Skeletal muscle satellite cell (primary cell): ENCODE measurements around the gene USP17L15.
"Not testable (repeated sequence)": the region's sequence is repeated elsewhere in the genome, so short reads cannot be mapped to it uniquely, and the experiment has no call there.

Experiments
- H3K27me3 ChIP-seq: 2 replicates; pipeline ENCODE4 v1.7.0; 2013; ENCODE audit warnings: low read length; ENCODE audit not compliant: control insufficient read depth, insufficient read depth
- H3K36me3 ChIP-seq: 2 replicates; pipeline ENCODE4 v1.7.0; 2013; ENCODE audit warnings: mild to moderate bottlenecking, control low read depth, low read length; ENCODE audit not compliant: insufficient read depth
- H3K4me1 ChIP-seq: 2 replicates; pipeline ENCODE4 v1.7.0; 2013; ENCODE audit warnings: low read length; ENCODE audit not compliant: control insufficient read depth, insufficient read depth
- H3K4me2 ChIP-seq: 2 replicates; pipeline ENCODE4 v1.7.0; 2013; ENCODE audit warnings: mild to moderate bottlenecking, low read length
- H3K4me3 ChIP-seq: 2 replicates; pipeline ENCODE4 v1.7.0; 2013; ENCODE audit warnings: low read length
- H3K9ac ChIP-seq: 2 replicates; pipeline ENCODE4 v1.7.0; 2013; ENCODE audit warnings: mild to moderate bottlenecking, low read depth, low read length, moderate library complexity
- H3K9me3 ChIP-seq: replicated peaks from 2 replicates; pipeline ENCODE4 v1.7.0; 2013; ENCODE audit warnings: mild to moderate bottlenecking, control low read depth, low read length

The USP17L15 gene

DNA sequence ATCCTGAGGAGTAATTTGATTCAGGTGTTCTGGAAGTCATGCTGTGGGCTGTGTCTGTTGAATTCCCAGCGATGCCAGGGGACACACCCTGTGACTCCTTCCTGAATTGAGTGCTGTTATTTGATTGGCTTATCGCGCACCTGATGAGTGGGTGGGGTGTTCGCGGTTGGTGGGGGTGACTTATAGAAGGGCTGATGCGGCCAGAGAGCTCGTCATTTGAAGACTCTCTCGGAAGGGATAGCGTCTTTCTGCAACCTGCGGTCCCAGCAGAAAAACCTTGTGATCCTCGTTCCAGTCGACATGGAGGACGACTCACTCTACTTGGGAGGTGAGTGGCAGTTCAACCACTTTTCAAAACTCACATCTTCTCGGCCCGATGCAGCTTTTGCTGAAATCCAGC lies 23.6 kb downstream of the USP17L15 start, which contains the start of gene USP17L20:
Gene USP17L20 (plus strand): TSS at position 301 of the 400 bp plus-strand sequence. CDS start 0 bp downstream, at position 301.
- not testable (repeated sequence) for H3K4me1 ChIP-seq, H3K9me3 ChIP-seq, H3K4me3 ChIP-seq, H3K4me2 ChIP-seq, H3K27me3 ChIP-seq, H3K9ac ChIP-seq, H3K36me3 ChIP-seq

DNA sequence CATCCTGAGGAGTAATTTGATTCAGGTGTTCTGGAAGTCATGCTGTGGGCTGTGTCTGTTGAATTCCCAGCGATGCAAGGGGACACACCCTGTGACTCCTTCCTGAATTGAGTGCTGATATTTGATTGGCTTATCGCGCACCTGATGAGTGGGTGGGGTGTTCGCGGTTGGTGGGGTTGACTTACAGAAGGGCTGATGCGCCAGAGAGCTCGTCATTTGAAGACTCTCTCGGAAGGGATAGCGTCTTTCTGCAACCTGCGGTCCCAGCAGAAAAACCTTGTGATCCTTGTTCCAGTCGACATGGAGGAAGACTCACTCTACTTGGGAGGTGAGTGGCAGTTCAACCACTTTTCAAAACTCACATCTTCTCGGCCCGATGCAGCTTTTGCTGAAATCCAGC lies 28.4 kb downstream of the USP17L15 start, which contains the start of gene USP17L21:
Gene USP17L21 (plus strand): TSS at position 301 of the 400 bp plus-strand sequence. CDS start 0 bp downstream, at position 301.
- not testable (repeated sequence) for H3K9me3 ChIP-seq, H3K9ac ChIP-seq, H3K36me3 ChIP-seq, H3K4me3 ChIP-seq, H3K27me3 ChIP-seq, H3K4me1 ChIP-seq, H3K4me2 ChIP-seq

DNA sequence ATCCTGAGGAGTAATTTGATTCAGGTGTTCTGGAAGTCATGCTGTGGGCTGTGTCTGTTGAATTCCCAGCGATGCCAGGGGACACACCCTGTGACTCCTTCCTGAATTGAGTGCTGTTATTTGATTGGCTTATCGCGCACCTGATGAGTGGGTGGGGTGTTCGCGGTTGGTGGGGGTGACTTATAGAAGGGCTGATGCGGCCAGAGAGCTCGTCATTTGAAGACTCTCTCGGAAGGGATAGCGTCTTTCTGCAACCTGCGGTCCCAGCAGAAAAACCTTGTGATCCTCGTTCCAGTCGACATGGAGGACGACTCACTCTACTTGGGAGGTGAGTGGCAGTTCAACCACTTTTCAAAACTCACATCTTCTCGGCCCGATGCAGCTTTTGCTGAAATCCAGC lies 33.1 kb downstream of the USP17L15 start, which contains the start of gene USP17L22:
Gene USP17L22 (plus strand): TSS at position 301 of the 400 bp plus-strand sequence. CDS start 0 bp downstream, at position 301.
- H3K9me3 ChIP-seq, H3K4me1 ChIP-seq, H3K27me3 ChIP-seq, H3K36me3 ChIP-seq, H3K4me3 ChIP-seq, H3K9ac ChIP-seq, H3K4me2 ChIP-seq: not testable (repeated sequence)

DNA sequence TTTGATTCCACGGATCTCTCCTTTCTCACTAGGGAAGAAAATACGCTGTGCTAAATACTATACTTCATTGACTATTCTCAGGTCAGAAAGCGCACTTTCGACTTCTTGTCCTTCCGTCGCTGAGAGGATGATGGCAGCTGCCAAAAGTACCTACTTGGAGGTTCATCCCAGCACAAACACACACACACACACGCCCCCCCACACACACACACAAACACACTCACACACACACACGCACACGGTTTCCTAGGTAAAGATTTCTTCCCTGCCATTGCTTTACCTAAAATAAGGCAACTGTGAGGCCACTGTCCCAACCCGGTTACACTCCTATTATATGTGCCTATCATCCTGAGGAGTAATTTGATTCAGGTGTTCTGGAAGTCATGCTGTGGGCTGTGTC lies 37.5 kb downstream of the USP17L15 start:
- not testable (repeated sequence) for H3K4me1 ChIP-seq, H3K4me3 ChIP-seq, H3K9ac ChIP-seq, H3K36me3 ChIP-seq, H3K4me2 ChIP-seq, H3K27me3 ChIP-seq, H3K9me3 ChIP-seq
